Esophagus mucosa (tissue), 1 donor: ENCODE measurements around the gene CGB2. TPM values are rescaled to one million over a fixed set of nuclear protein-coding genes. Genes with fewer than 3 reads are reported as not detected.
"Not testable (repeated sequence)": the region's sequence is repeated elsewhere in the genome, so short reads cannot be mapped to it uniquely, and the experiment has no call there.

ENCODE experiments used
- ATAC-seq: fragments of 200-7000 bp; cut with Tn5 transposase; one replicate; pipeline ENCODE4 v1.9.1; 2020
- total RNA-seq: library from RNA; stranded (reverse); gene quantifications from one replicate; pipeline ENCODE4 v1.2.4, GENCODE V29; 2023
- donor health status: DM: yes; HTN: yes; CAD: no.

Gene CGB2
- total RNA-seq, 1 donor from 2014 or later: not detected

DNA sequence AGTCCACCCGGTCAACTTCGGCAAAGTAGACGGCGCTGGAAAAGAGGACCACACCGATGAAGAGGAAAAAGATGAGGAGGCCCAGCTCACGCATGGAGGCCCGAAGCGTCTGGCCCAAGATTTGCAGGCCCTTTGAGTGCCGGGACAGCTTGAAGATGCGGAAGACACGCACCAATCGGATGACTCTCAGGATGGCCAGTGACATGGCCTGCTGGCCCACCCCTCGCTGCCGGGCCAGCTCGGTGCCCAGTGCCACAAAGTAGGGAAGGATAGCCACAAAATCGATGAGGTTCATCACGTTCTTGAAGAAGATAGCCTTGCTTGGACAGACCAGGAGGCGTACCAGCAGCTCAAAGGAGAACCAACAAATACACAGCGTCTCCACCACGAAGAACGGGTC lies 38.7 kb downstream of the CGB2 start:
- ATAC-seq: no peak

DNA sequence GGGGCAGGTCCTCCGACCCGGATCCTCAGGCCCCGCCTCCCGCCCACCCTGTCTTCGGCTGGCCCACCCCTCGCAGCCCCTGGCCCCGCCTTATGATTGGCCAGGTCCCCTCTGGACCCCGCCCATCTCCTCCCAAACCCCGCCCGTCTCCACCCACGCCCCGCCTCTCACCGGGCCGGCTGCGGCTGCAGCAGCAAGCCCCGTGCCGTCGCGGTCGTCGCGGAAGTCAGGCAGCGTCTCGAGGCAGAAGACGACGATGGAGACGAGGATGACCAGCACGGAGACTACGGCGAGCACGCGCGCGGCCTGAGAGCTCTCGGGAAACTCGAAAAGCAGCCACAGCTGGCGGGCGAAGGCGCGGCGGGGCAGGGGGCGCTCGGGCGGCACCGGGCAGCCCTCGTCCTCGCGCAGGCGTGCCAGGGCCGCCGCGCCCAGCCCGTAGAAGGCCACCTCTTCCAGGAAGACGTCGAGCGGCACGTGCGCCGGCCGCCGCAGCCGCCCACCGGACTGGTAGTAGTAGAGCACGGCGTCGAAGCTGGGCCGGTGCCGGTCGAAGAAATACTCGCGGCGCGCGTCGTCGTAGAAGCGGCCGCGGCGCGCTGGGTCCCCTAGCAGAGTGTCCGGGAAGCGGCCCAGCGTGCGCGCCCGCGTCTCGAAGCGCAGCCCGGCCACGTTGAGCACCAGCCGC lies 40.3 kb downstream of the CGB2 start:
- peak; percentile 21 for ATAC-seq

DNA sequence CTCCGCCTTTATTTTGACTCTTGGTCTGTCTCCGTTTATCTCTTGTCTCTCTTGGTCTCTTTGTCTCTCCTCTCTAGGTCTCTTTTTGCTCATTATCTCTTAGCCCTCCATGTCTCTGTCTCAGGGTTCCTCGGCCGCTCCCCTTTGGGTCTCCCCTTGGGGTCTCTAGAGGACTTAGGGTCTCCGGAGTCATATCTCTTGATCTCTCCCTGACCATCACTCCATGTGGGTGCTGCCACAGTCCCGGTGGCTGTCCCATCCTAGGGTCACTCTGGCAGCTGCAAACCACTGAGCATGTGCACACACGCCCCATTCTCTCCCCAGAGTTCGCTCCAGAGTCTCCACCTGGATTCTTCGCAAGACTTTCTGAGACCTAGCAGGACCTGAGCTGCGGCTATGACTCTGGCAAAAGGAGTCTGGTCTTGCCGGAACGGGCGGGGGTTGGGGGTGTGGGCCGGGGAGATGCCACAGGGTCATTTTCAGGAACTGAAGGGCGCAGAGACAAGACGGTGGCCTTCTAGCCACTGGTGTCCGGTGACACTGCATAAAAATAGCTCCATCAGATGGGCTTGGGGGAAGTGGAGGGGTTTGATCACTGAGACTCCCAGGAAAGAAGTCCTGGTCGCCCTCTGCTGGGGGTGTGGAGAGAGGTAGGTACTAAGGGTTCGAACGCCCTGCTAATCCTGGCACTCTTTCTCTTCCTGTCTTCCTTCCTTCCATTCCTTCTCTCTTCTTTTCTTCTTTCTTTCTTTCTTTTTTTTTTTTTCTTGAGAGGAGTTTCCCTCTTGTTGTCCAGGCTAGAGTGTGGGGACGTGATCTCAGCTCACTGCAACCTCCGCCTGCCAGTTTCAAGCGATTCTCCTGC lies 42.1 kb downstream of the CGB2 start:
- ATAC-seq: peak; percentile 21

DNA sequence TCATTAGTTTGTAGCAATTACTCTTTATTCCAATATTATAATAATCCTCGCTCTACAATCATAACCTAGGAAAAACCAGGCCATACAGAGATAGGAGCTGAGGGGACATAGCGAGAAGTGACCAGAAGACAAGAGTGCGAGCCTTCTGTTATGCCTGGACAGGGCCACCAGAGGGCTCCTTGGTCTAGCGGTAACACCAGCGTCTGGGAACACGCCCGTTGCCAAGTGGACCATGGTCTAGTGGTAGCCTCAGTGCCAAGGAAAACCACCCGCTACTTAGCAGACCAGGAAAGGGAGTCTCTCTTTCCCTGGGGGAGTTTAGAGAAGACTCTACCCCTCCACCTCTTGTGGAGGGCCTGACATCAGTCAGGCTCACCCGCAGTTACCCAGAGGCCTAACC lies 43.2 kb downstream of the CGB2 start:
- ATAC-seq: not testable (repeated sequence)

DNA sequence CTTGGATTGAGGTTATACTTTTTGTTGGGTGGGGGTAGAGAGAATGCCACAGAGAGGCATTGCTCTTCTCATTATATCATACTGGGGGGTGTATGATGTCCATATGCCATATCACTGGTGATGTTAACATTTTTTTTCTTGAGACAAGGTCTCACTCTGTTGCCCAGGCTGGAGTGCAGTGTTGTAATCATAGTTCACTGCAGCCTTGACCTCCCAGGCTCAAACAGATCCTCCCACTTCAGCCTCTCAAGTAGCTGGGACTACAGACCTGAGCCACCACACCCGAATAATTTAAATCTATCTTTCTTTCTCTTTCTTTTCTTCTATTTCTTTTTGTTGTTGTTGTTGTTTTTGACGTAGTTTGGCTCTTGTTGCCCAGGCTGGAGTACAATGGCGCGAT lies 48.7 kb downstream of the CGB2 start:
- ATAC-seq: no peak

DNA sequence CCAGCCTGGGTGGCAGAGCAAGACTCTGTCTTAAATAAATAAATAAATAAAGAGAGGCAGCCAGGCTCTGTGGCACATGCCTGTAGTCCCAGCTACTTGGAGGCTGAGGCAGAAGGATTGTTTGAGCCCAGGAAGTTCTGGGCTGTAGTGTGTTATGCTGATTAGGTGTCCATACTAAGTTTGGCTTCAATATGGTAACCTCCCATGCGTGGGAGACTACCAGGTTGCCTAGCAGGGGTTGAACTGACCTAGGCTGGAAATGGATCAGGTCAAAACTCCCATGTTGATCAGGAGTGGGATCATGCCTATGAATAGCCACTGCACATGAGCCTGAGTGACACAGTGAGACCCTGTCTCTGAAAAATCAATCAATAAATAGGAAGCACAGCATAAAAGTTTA lies 49.6 kb downstream of the CGB2 start:
- no peak for ATAC-seq

Other genes with a start within 250 kb of the CGB2 start
- 31.0 TPM for gene BCAT2, start 220.9 kb upstream of the CGB2 start, total RNA-seq
- 0.40 TPM for gene HSD17B14, start 195.4 kb upstream of the CGB2 start, total RNA-seq
- gene PLEKHA4, start 163.3 kb upstream of the CGB2 start, total RNA-seq: 8.1 TPM
- 30.0 TPM for gene PPP1R15A, start 159.5 kb upstream of the CGB2 start, total RNA-seq
- 0.24 TPM for gene TULP2, start 133.1 kb upstream of the CGB2 start, total RNA-seq
- gene NUCB1, start 131.6 kb upstream of the CGB2 start, total RNA-seq: 104 TPM
- gene DHDH, start 98.2 kb upstream of the CGB2 start, total RNA-seq: 1.2 TPM
- gene BAX, start 77.0 kb upstream of the CGB2 start, total RNA-seq: 58.9 TPM
- 417 TPM for gene FTL, start 66.6 kb upstream of the CGB2 start, total RNA-seq
- gene GYS1, start 38.6 kb upstream of the CGB2 start, total RNA-seq: 50.8 TPM
- 79.0 TPM for gene RUVBL2, start 38.0 kb upstream of the CGB2 start, total RNA-seq
- not detected for gene LHB, start 14.8 kb upstream of the CGB2 start, total RNA-seq
- gene CGB3, start 7.6 kb upstream of the CGB2 start, total RNA-seq: not detected
- not detected for gene CGB1, start 5.0 kb downstream of the CGB2 start, total RNA-seq
- not detected for gene CGB5, start 12.0 kb downstream of the CGB2 start, total RNA-seq
- not detected for gene CGB8, start 17.2 kb downstream of the CGB2 start, total RNA-seq
- 0.52 TPM for gene CGB7, start 25.9 kb downstream of the CGB2 start, total RNA-seq
- gene NTF4, start 32.9 kb downstream of the CGB2 start, total RNA-seq: 5.6 TPM
- gene KCNA7, start 40.8 kb downstream of the CGB2 start, total RNA-seq: not detected
- gene SNRNP70, start 53.6 kb downstream of the CGB2 start, total RNA-seq: 82.3 TPM
- 11.7 TPM for gene LIN7B, start 82.5 kb downstream of the CGB2 start, total RNA-seq
- gene C19orf73, start 87.3 kb downstream of the CGB2 start, total RNA-seq: 1.3 TPM
- 9.2 TPM for gene PPFIA3, start 87.7 kb downstream of the CGB2 start, total RNA-seq
- gene HRC, start 123.5 kb downstream of the CGB2 start, total RNA-seq: 0.24 TPM
- gene TRPM4, start 125.9 kb downstream of the CGB2 start, total RNA-seq: 12.1 TPM